Right ventricle myocardium superior (tissue), 1 donor: ENCODE results near the gene EPN1. TPM values are rescaled to one million over a fixed set of nuclear protein-coding genes. Genes with fewer than 3 reads are reported as not detected.

Experiments
- ATAC-seq: fragments of 200-7000 bp; cut with Tn5 transposase; one replicate; pipeline ENCODE4 v1.9.1; 2020; ENCODE audit warnings: mild to moderate bottlenecking; ENCODE audit not compliant: poor library complexity
- DNase-seq: peaks from one replicate; pipeline ENCODE4 v3.0.0-alpha.2; 2020
- intact Hi-C: fragments of 100-400 bp; cut with DNase I; formaldehyde crosslinking; loops from one replicate; pipeline ENCODE4 v1.11.2; 2022
- total RNA-seq: library from RNA; stranded (reverse); fragmentation: NEBNext Ultra II Directional; extraction: Animal tissue kit (Norgen Biotek cat#: 25700); gene quantifications from one replicate; pipeline ENCODE4 v1.2.1, GENCODE V29; 2021
- donor health status: DM: no; HTN: yes; CAD: no; lungs with severe emphysema.

The EPN1 gene
- total RNA-seq, 1 donor from 2014 or later, result 223 TPM

DNA sequence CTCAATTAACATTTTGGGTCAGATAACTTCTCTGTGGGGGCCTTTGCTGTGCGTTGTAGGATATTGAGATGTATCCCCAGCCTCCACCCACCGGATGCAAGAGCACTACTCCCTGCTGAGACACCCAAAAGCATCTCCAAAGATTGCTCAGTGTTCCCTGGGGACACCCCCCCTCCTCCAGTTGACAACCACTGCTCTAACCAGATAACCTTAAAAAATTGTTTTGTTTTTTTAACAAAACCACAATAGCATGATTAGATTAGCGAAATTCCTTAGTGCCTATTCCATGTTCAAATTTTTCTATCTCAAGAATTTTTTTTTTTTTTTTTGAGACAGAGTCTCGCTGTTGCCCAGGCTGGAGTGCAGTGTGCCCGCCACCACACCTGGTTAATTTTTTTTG is 2.6 kb upstream of the EPN1 start:
- no peak for DNase-seq
- no peak for ATAC-seq
- intact Hi-C loops, result no loop called here

- no peak for ATAC-seq
- no peak for DNase-seq
- intact Hi-C loops, result no loop called here
Observed at GRCh38 chr19:55673465-55673864, 1.6 kb upstream of the EPN1 start.

DNA sequence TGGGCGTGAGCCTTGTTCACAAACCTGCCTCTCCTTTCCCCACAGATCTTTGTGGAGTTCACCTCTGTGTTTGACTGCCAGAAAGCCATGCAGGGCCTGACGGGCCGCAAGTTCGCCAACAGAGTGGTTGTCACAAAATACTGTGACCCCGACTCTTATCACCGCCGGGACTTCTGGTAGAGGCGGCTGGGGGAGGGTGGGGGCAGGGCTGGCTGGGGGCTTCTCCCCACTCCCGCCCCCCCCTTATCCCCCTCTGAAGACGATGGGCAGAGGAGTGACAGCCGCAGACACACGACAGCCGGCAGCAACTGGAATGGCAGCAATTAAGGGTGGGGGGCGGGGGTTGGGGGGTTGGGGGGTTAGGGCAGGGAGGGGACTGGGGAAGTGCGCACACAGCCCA is 1.1 kb upstream of the EPN1 start:
- ATAC-seq (no peak), DNase-seq (no peak)
- intact Hi-C loops, result no loop called here

- no peak for DNase-seq
- no peak for ATAC-seq
- intact Hi-C loops, result no loop called here
Observed at GRCh38 chr19:55674459-55674840, 576 bp upstream of the EPN1 start.

GRCh38 chr19:55675661-55676354 is 782 bp downstream of the EPN1 start:
- intact Hi-C loops, result no loop called here
- DNase-seq (no peak), ATAC-seq (no peak)

GRCh38 chr19:55676383-55676782 is 1.4 kb downstream of the EPN1 start:
- intact Hi-C loops, result no loop called here
- peak; percentile 10 for ATAC-seq
- DNase-seq, result no peak

GRCh38 chr19:55676889-55677505 is 2.0 kb downstream of the EPN1 start:
- intact Hi-C loops, result no loop called here

DNA sequence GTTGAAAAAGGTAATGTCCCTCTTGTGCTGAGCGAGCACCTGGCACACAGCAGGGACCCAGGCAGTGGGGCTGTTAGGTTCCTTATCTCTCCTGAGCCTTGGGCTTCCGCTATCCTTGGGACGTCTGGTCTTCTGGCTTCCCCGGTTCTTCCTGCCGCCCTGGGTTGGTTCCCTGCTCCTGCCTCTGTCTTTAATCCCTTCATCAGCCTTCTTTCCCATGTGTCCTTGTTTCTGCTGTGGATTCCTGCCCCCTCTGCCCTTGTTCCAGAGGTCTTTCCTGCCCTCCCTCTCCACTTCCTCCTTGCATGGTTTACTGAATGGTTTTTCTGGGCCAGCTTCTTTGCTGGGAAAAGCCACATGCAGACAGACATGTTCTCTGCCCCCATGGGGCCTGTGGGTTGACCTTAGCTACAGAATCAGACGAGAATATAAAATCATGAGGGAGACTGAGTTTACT is 2.6 kb downstream of the EPN1 start:
- no peak for ATAC-seq
- no peak for DNase-seq
- intact Hi-C loops, result no loop called here

More at GRCh38 chr19:55676889-55677505, 2.0 kb downstream of the EPN1 start:
- DNase-seq (no peak), ATAC-seq (no peak)

DNA sequence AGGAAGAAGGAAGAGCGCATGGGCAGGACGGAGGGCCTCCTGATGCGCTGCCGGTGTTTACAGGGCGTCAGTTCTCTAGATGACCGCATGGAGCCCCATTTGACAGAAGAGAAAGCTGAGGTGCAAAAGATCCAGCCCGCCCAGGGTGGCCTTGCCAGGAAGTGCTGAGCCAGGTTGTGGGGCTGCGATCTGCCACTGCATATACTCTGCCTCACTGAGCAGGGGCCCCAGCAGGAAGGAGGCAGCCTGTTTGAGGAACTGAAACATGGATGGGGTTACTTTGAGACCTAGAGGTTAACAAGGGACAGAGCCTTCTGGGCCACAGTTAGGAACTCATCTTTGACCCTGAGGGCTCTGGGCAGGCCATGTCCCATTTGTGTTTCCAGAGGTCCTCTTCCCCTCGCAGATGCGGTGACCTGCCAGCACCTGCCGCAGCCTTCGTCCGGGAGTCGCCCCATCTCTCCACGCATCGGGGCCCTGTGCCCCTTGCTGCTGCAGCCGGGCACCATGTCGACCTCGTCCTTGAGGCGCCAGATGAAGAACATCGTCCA is 3.2 kb downstream of the EPN1 start:
- DNase-seq (peak; percentile 65), ATAC-seq (peak; percentile 3)
- intact Hi-C loops, result no loop called here

- ATAC-seq, result no peak
- intact Hi-C loops, result no loop called here
- DNase-seq, result no peak
Observed at GRCh38 chr19:55679343-55680257, 4.6 kb downstream of the EPN1 start.

DNA sequence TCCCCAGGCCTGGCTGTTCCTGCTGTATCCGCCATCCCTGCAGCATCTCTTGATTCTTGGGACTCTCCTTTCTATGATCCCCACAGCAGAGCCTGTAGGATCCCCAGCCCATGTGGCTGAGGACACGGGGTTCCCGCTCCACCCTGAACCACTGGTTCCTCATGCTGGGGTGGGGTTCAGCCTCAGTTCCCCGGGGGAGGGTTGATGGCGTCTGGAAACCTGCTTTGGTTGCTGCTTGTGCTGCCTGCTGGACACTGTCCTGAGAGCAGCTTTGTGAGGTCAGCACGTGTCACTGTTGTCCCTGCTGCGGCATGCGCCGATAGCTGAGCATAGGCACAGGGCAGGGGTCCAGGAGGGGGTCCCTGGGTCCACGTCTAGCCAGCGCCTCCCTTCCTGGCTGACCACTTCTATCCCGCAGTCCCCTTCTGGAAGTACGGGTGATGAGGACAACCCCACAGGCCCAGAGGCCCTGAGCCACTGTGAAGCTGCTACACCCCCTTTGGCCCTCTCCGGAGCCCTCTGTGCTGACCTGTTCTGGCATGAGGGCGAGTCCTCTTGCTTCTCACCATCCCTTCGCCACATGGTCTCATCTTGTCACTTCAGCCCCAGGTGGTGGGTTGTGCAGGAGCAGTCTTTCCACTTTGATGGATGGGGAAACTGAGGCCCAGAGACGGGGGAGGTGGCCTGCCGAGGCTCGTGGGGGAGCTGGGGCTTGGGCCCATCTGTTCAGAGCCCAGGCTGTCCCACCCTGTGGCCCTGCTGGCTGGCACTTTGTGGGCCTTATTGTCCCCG is 5.5 kb downstream of the EPN1 start:
- DNase-seq (no peak), ATAC-seq (no peak)
- intact Hi-C loops, result no loop called here

GRCh38 chr19:55681131-55682092 is 6.4 kb downstream of the EPN1 start:
- DNase-seq (no peak), ATAC-seq (no peak)
- intact Hi-C loops, result no loop called here

DNA sequence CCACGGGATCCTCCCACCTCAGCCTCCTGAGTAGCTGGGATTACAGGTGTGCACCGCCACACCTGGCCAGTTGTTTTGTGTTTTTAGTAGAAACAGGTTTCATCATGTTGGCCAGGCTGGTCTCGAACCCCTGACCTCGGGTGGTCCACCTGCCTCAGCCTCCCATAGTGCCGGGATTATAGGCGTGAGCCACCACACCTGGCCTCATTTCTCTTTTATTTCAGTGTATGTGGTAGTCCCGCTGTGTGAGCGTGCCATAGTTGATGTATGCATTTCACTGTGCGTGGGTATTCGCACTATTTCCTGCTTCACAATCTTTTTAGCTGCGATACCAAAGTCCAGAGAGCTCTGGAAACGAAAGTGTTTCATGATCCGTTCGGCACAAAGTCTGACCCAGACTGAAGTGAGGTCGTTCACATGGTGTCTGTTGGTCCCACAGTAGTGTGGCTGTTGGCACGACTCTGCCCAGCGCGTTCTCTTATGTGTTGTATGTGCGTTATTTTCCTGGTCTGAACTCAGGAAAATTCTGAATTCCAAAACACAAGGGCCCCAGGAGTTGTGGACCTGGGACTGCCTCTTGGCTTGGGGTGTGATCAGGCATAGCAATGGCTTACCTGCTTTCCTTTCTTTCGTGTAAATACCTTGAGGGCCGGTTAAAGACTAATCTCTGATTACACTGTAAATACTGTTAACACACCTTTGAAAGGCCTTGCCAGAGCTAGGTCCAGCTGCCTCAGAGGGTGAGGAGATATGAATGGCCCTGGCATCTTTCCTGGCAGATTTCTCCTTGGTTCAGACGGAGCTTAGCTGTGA is 8.6 kb downstream of the EPN1 start:
- DNase-seq, result no peak
- no peak for ATAC-seq
- intact Hi-C loops, result no loop called here

DNA sequence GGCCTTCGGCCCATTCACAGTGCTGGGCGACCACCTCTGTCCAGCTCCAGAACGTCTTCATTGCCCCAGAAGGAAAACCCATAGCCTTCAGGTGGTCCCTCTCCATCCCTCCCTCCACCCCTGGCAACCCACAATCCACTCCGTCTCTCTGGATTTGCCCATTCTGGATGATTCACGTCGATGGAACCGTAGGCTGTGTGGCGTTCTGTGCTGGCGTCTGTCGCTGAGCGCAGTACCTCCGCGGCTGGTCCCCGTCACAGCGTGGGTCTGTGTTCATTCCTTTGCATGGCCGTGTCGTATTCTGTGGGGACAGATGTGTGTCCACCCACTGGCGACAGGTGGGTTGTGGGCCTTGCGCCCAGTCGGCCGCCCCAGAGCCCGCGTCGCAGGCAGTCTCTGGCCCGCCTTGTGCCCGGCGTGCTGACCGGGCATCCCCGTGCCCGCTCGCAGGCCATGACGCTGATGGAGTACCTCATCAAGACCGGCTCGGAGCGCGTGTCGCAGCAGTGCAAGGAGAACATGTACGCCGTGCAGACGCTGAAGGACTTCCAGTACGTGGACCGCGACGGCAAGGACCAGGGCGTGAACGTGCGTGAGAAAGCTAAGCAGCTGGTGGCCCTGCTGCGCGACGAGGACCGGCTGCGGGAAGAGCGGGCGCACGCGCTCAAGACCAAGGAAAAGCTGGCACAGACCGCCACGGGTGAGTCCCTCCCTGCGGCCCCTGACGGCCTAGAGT is 10.1 kb downstream of the EPN1 start:
- ATAC-seq (no peak), DNase-seq (no peak)
- intact Hi-C loops, result no loop called here

GRCh38 chr19:55685776-55686175 is 10.8 kb downstream of the EPN1 start:
- intact Hi-C loops, result no loop called here
- no peak for DNase-seq
- ATAC-seq, result no peak
